Posterior cingulate gyrus (tissue), 11 donors: ENCODE data around the gene AKR7A2.
A peak's percentile ranks its signal among the peaks of the same experiment; 100 is the strongest.

Experiments
- DNase-seq, 10 donors: peaks; one replicate each; pipeline versions ENCODE4 v3.0.0 to v3.0.0-alpha.2; 2020 to 2021; ENCODE audit warnings: mixed read lengths in 3 of 10
- intact Hi-C: fragments of 100-400 bp; cut with DNase I; formaldehyde crosslinking; loops from one replicate; pipeline ENCODE4 v1.15.1; 2023

The AKR7A2 gene

DNA sequence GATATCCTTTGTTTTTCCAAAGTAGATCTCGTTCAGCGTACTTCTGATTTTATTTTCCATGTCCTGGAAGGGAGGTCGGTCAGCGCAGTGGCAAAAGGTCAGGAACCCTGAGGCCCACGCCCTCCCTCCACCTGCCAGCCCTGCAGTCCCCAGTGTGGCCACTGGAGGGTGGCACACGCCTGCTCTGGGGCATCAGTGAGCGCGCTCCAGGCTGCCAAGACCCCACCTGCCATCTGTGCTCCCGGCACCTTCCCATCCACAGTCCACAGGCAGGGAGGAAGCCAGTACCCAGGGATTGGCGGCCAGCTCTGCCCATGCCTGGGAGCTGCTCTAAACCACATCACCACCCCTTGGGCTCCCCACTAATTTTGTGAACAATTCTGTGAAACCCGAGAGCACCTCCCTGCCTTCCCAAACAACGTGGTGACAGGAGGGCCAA is 32.4 kb upstream of the AKR7A2 start:
- intact Hi-C loops: loop anchor here (2.0 kb wide), 1 partner anchor 306 kb away; no protein-coding TSS in a partner anchor
- peak in 9 of 10 donors; percentile 49 to 95 (median 70) for DNase-seq

DNA sequence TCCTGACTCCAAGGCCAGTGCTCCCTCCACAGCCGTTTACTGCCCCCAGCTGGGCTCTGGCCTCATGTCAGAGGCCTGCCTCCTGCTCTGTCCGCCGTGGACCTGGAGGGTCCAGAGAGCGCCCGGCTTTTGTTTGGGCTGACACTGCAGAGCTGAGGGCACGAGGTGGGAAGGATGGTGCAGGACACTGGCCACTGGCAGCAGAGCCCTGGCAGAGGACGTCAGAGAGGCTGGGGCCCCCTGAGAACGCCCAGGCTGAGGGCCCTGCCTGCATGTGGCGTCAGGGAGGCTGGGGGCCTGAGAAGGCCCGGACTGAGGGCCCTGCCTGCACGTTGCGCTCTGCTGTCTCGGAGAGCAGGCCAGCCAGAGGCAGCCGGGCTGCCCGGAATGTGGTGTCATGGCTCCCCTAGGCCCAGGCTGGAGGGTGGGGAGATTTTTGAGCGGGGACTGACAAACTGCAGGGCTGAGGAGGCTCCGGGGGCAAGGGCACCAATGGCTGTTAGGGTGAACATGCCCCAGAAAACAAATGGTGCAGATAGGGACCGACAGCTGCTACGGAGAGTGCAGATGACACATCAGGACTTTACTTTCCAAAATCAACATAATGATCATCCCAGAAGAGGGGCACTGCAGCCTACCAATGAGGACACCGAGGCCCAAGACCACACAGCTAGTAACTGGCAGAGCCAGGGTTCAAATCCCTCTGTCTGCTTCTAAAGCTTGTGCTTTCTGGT is 31.8 kb upstream of the AKR7A2 start:
- DNase-seq: peak in 2 of 10 donors; percentile 47 to 81
- intact Hi-C loops: loop anchor here (2.0 kb wide), 1 partner anchor 307 kb away; no protein-coding TSS in a partner anchor

DNA sequence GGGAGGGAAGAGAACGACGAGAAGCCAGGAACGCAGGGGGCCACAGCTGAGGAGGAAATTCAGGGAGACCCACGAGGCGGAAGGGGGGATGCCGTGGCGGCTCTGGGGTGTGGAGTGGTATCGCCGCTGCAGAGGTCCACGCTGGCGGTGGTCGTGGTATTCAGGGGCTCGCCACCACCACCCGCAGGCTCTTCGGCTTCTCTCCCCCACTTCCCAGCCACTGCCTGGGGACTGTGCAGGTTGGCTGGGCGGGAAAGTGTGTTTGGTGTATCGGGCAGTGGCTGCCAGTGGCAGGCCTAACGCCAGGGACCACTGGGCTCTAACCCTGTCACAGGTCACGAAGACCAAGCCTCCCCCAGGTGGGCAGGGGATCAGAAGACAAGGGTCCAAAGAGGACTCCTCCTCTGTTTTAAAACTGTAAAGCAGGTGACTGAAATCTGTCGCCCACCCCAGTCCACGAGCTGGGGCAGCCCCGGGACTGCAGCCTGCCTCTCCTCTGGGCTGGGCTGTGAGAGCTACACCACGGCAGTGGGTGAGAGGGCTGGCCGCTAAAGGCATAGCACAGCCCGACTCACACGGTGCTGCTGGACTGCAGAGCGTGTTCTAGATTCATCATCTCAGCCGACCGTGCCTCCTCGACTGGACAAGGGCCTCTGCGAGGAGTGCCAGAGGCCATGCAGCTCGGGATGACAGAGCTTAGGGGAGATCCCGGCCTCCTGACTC is 31.1 kb upstream of the AKR7A2 start:
- peak in 1 of 10 donors; percentile 52 for DNase-seq
- intact Hi-C loops: no loop called here

DNA sequence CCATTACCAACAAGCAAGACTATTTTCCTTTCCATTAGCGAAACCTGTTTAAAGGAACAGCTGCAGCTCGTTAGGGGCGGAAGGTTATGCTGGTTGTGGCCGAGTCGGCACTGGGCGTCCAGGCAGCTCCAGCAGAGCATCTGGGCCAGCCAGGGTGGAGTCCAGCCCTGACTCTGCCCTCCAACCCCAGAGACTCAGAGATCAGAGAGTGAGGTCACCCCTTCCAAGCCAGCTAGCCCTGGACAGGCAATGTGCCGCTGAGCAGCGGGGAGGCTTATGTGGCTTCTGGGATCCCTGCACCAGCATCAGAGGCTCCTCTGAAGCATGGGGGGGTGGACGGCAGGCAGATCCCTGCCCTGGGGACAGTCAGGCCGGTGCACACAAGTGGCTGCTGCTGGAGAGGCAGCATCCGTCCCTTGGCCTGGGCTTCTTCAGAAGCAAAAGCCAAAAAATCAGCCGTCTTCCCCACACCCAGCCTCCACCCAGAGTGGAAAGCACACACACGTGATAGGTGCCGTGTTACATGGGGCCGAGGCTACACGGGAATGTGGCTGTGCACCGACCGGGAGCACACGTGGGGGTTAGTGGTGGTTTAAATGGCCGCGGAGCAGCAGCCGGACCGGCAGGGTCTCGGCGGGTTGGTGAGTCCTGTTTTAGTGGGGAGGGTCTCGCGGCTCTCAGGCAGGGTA is 30.3 kb upstream of the AKR7A2 start:
- intact Hi-C loops: no loop called here
- DNase-seq: peak in 1 of 10 donors; percentile 62

DNA sequence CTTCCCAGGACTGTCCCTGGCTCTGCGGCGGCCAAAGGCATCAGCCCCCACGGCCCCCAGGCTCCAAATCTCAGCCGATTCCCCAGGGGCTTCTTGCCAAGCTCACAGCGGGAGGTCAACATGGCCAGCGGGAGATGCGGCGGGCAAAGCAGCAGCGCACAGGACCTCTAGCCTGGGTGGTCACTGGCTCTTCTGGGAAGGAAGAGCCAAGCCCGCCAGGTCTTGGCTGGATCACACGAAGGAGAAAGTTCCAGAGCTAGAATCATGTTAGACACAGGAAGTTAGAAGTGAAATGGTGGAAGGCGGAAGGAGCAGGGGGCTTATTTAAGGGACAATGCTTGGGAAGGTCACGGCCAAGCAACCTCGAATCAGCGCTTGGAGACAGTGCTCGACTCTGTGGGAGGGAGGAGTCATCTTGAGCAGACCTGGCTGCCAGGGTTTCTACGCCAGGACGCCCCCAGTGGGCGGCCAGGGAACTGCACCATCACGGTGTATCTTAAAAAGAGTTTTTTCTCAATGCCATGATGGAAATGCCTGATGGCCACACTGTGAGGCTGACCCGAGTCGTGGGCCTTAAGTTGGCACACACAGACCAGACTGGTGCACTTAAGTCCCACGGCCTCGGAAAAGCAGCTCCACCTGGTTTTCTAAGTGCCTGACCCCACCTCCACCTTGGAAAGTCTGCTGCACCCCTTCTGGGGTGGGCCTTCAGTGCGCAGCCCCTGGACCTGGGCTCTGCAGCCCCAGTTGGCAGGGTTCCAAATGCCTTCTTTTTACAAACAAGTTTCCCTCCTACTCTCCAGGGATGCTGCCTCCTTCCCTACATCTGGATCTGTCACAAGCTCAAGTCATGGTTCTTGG is 29.5 kb upstream of the AKR7A2 start:
- intact Hi-C loops: no loop called here
- DNase-seq: peak in 8 of 10 donors; percentile 50 to 95 (median 69)

DNA sequence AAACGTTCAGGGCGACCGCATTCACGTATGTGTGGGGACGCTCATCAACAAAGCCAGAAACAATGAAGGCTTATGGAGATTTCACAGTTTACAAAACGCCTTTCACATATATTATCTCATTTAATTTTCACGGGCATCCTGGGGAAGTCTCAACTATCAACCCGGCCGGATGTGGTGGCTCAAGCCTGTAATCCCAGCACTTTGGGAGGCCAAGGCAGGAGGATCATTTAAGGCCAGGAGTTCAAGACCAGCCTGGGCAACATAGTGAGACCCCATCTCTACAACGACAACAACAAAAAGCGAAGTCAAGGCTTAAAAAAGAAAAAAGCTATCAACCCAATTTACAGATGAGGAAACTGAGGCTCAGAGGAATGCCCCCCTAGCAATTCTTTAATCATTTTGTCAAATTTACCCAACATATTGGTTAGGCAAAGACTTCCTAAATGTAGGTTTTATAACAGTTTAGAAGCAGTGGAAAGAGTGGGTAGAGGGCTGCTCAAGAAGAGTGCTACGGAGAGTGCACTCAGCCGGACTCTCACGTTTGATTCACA is 28.5 kb upstream of the AKR7A2 start:
- peak in 1 of 10 donors; percentile 21 for DNase-seq
- intact Hi-C loops: no loop called here

DNA sequence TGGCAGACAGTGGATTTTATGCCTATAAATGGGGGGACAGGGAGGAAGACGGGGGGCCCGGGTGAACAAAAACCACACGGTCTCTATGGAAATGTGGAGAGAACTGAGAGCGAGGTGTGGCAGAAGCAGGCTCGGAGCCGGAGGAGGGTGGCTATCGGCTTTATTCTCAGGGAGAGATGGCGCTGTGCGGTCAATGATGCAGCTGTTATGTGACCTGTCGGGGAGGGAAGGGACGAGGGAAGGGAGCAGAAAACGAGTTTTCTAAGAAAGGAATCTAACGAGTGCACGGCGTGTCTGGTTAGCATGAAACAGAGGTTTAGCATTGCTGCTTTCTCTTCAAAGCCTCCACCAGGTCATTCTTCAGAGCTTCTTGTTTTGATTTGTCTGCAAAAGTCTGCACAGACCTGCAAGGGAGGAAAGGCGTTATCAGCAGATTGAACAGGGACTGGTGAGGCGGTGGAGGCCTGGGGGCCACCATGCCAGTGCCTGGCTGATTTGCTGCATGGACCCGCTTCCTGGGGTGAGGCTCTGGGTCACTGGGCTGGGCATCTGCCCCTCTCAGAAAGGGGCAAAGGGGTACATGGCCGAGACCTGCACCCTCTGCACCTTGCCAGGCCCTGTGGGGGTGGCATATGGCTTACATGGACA is 27.4 kb upstream of the AKR7A2 start:
- intact Hi-C loops: no loop called here

DNA sequence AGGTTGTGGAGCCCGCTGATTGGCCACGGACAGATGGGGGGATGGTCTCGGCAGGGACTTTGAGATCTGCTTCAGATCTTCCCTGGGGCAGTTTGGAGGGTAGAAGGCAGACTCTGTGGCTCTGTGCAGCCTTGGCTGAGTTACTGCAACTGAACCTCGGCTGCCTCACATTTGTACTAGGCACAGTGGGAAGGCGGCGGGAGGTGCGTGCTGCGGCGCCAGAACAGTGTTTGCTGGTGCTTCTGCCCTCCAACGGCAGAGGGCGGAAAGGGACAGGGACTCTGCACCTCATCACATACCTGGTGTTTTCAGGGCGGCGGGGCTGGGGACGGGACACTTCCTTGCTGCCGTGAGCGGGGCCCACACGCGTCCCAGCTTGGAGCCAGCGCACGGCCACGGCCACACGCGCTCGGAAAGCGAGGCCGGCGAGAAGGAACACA is 26.4 kb upstream of the AKR7A2 start:
- intact Hi-C loops: no loop called here
- DNase-seq: peak in 2 of 10 donors; percentile 25 to 47

More for the DNA sequence above, 27.4 kb upstream of the AKR7A2 start:
- no peak for DNase-seq

DNA sequence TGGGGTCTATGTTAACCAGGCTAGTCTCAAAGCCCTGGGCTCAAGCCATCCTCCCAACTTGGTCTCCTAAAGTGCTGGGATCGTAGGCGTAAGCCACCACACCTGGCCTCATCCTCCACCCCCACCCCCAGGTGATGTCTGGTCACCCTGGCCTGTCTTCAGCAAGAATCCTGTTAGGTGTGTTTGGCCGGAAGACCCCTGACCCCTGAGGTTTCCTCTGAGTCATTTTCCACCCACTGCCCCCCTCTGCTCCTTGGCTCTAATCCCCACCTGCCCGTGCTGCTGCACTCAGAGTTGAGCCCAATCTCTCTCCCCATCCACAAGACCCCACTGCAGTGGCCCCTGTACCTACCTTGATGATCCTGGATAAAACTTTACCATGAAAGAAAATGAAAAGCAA is 25.3 kb upstream of the AKR7A2 start:
- no peak for DNase-seq
- intact Hi-C loops: no loop called here

DNA sequence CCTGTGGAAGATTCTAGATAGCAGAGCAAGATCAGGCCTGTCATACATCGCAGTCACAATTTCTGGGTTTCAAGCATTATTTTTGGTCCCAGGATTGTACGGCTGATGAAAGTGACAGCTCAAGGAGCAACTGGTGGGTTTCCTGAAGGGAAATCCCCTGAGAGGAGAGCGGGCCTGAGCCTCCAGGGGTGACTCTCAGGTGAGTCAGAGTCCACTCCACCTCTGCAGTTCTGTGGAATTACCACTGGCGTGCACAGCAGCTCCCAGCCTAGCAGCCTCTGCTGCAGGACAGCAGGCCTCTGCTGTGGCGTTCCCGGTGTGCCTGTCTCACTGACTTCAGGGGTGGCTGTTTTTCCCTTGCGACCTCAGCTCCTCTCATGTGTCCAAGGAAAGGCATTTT is 24.6 kb upstream of the AKR7A2 start:
- intact Hi-C loops: no loop called here
- no peak for DNase-seq

DNA sequence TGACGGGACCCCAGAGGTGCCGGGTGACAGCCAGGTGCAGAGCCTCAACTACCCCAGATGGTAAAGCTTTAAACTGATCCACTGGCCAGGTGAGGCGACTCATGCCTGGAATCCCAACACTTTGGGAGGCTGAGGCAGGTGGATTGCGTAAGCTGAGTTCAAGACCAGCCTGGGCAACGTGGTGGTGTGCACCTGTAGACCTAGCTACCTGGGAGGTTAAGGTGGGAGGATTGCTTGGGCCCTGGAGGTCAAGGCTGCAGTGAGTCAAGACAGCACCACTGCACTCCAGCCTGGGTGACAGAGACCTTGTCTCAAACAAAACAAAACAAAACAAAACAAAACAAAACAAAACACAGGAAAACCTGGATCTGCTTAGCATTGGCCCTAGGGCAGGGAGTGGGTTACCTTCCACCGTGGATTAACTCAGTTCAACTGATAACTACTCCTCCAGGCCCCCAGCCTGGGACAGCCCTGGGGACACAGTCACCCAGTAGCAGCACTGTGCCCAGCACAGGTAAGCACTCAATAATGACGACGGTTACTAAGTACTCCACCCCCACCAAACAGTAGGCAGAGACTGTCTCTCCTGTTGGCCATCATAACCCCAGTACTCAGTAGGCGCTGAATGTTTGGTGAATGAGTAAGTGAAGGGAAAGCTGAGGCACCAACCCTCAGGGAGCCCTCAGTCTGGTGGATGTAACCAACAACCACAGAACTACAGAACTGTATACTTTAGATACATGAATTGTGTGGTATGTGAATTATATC is 21.8 kb upstream of the AKR7A2 start:
- intact Hi-C loops: no loop called here
- DNase-seq: no peak

DNA sequence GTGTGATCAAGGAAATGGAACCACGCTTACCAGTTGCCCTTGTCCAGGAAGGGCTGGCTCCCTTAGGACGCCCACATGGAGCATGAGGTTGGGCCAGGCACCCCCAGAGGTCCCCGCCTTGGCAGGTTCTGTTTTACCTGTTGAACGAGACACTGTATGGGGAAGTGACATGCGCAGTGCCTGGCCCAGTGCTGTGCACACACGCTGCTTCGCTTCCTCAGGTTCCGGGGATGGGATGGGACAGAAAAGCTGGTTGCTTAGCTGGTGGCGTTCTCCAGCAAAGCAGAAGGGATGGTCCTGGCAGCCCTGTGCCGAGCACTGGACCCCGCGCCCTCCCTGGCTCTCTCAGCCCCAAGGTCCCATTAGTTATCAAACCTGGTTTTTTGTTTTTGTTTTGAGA is 20.9 kb upstream of the AKR7A2 start:
- no peak for DNase-seq
- intact Hi-C loops: no loop called here

DNA sequence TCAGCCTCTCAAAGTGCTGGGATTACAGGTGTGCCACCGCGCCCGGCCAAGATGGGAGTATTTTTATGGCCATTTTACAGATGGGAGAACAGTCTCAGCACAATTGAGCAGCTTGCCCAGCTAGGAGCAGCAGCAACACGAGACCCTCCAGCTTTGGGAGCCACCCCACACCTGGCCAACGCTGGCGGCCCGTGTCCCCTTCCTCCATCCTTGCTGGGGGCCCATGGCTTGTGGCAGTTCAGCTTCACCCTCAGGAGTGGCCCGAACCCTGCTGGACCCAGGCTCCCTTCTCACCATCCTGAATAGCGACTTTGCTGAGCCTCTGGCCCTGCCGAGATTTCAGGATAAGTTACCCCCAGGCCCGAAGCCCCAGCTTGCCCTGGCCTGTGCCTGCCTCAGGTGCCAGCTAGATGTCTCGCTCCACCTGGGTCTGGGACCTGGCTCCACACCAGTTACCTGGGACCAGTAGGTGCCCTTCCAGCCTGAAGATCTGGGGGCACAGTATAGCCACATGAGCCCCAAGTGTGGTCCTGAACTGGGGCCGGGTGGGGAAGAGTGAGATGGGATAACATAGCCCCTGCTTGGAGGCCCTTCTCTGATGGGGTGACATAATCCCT is 19.4 kb upstream of the AKR7A2 start:
- intact Hi-C loops: no loop called here
- no peak for DNase-seq

DNA sequence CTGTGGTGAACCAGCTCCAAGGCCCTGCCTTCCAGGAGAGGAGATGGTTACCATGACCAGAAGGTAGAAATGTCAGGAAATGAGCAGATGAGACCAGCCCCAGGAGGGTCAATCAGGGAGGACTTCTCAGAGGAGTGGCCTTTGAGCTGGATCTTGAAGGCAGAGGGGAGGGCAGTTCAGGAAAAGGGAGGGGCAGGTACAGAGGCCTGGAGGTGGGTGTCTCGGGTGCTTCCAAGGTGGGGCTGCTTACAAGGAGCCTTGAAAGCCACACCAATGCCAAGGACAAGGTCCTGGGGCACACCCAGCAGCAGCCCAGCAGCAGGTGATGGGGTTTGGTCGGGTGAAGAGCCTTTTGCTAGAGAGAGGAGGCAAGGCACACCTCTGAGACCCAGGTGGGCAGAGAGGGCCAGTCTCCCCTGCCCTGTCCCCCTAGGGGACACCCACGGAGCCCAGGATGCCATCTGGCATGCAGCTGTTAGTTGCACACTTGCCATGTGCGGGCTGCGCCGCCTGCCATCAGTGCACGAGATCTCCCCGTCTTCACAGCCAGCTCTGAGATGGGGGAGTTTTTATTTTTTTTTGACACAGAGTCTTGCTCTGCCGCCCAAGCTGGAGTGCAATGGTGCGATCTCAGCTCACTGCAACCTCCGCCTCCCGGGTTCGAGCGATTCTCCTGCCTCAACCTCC is 18.6 kb upstream of the AKR7A2 start:
- intact Hi-C loops: no loop called here

DNA sequence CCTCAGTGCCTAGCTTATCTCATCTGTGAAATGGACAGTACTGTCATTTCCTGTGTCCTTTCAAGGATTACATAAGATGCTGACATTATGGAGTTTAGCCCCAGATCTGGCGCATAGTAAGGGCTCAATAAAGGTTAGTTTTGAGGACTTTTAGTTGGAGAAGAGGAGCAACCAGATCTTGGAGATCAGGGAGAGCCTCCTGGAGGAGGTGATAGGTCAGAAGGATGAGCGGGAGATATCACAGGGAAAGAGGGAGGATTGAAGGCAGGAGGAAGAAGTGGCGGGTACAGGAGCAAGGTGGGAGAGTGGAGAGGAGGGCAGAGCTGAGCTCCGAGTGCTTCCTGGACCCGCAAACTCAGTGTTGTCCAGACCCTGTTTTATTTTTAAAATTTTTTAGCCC is 17.7 kb upstream of the AKR7A2 start:
- intact Hi-C loops: no loop called here
- no peak for DNase-seq

More for the DNA sequence above, 18.6 kb upstream of the AKR7A2 start:
- no peak for DNase-seq

DNA sequence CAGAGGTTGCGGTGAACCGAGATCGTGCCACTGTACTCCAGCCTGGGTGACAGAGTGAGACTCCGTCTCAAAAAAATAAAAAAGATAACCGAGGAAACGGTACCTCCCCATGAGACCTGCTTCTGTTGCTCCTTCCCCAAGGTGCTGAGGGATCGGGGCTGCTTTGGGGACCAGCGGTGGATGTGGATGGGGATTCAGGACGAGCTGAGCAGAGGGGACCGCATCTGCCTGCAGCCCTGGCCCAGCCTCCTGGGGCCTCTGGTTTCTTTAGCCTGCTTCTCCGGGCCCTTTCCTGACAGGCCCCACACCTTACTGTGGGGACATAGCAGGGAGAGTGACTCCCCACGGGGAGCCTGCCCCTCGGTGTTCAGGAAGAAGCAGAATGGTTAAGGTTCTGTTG is 17.2 kb upstream of the AKR7A2 start:
- DNase-seq: peak in 1 of 10 donors; percentile 60

DNA sequence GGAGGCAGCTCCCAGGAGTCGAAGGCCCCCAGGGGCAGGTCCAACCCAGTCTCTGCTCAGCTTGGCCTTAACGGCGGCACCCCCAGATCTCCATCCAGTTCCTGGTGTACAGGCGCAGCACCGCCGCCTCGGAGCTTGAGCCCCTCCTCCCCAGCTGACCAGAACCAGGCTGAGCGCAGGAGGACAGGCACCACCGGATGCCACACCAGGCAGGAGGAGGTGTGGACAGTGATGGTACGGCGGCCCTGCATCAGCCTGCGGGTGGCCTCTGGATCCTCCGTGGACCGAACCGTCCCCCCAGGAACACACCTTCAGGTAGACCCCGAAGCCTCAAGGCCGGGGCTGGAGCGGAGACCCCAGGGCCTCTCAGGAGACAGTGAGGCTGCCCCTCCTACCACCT is 16.5 kb upstream of the AKR7A2 start:
- peak in 1 of 10 donors; percentile 64 for DNase-seq
- intact Hi-C loops: no loop called here

More for the DNA sequence above, 17.2 kb upstream of the AKR7A2 start:
- intact Hi-C loops: no loop called here

DNA sequence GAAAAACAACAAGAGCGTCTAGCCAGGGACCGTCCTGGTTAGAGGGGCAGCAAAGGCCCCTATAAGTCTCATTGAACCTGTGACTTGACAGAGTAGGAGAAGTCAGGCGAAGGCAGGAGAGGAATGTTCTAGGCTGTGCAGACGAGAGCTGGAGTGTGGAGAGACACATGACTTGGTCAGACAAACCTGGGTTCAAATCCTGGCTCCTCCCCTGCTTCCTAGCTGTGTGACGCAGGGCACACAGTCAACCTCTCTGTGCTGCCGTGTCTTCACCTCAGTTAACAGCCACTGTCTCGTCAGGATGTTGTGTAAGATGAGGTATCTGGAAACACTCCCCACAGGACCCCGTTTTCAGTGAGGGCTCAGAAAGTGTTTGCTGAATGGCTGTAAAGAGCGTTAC is 15.8 kb upstream of the AKR7A2 start:
- intact Hi-C loops: no loop called here

More for the DNA sequence above, 15.8 kb upstream of the AKR7A2 start:
- no peak for DNase-seq
